ENCODE results near the gene ALG9. TPM values are rescaled to one million over a fixed set of nuclear protein-coding genes. Genes with fewer than 3 reads are reported as not detected.

ALG9 gene
- total and polyA plus RNA-seq, 10 donors = 9.0 to 57.5 (median 27.0) TPM

DNA sequence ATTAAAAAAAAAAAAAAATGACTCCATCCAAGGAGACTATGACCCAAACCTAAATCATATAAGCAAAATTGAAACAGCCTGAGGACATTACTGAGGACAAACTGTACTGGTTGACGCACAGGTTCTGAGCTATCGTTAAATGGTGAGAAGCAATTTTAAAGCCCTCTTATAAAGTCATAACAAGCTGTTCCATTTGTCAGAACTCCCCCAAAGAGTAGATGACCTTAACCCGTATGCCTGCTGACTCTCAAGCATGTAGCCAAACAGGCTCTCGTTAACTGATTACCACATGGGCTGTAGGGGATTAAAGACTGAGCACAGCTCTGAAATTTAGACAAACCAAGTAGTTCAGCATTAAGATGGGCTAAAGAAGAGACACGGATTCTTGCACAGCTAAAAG, 38.0 kb upstream of the ALG9 start:
- no peak for DNase-seq
- 68 to 85% (median 79%) methylated on average over 5 of the region's 5 CpGs for WGBS, 5 donors
- Histone ChIP-seq H3K27me3 (replicated peaks in 1 of 7) (peaks cover 0 to 40% (median 25%) of the 10 kb centered on the region in 7 donors), H3K9me3 (peaks cover 0 to 5% (median 0%) of the 10 kb centered on the region in 8 donors), H3K36me3 (no peaks in the 10 kb centered on the region), H3K27ac (peak overlapping the region in 4 of 8 donors; percentile 80 to 85 (median 81)), H3K4me1 (no peaks in the 10 kb centered on the region), H3K4me3 (peak overlapping the region in 2 of 8 donors; percentile 42 to 62)
- TF ChIP-seq POLR2A (IDR thresholded peaks at IDR 0.05) = no peak
- peak in 1 of 3 donors; percentile 37 for TF ChIP-seq POLR2AphosphoS5 (IDR thresholded peaks at IDR 0.05)
- intact Hi-C loops (cut with DNase I; ENCODE audit: low total_unique reads) = no loop called here

DNA sequence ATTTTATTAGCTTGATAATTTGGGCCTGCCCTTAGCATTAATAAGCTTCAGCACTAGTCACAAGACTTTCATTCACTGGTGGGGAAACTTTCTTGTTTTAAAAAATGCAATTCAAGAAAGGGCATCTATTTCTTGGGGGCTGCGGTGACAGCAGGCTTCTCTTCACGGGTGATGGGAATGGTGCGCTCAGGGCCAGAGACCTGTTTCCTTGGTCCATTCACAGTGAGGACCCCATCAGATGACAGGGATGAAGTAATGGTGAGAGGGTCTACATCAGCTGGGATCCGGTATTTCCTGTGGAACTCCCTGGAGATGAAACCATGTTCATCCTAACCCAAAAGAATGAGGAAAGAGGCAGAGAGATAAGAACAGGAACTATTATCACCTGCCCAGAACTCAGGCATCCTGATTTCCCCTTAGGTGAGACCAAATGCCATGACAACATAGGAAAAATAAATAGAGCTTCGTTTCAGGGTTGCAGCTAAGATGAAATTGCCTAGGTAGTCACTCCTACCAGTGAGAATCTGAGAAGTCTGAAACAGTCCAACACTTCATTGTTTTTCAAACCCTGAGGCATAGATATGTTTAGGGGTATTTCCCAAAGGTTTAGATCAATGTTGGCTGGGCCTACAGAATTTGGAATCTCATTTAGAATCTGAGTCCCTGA, 37.4 kb upstream of the ALG9 start:
- H3K27ac ChIP-seq = peak overlapping the region in 4 of 8 donors; percentile 15 to 85 (median 48)
- H3K4me3 ChIP-seq = peak overlapping the region in 1 of 8 donors; percentile 3
- 78 to 89% (median 87%) methylated on average over 5 of the region's 5 CpGs for WGBS, 5 donors
- no peak for DNase-seq
- intact Hi-C loops (cut with DNase I; ENCODE audit: low total_unique reads) = no loop called here
- H3K4me1 ChIP-seq = no peaks in the 10 kb centered on the region
- peaks cover 0 to 35% (median 22%) of the 10 kb centered on the region in 7 donors for H3K27me3 ChIP-seq (replicated peaks in 1 of 7)
- peaks cover 0 to 5% (median 0%) of the 10 kb centered on the region in 8 donors for H3K9me3 ChIP-seq
- no peaks in the 10 kb centered on the region for H3K36me3 ChIP-seq
- TF ChIP-seq POLR2AphosphoS5 (IDR thresholded peaks at IDR 0.05) (no peak), POLR2A (IDR thresholded peaks at IDR 0.05) (no peak)
- TF ChIP-seq, protein P1, sequence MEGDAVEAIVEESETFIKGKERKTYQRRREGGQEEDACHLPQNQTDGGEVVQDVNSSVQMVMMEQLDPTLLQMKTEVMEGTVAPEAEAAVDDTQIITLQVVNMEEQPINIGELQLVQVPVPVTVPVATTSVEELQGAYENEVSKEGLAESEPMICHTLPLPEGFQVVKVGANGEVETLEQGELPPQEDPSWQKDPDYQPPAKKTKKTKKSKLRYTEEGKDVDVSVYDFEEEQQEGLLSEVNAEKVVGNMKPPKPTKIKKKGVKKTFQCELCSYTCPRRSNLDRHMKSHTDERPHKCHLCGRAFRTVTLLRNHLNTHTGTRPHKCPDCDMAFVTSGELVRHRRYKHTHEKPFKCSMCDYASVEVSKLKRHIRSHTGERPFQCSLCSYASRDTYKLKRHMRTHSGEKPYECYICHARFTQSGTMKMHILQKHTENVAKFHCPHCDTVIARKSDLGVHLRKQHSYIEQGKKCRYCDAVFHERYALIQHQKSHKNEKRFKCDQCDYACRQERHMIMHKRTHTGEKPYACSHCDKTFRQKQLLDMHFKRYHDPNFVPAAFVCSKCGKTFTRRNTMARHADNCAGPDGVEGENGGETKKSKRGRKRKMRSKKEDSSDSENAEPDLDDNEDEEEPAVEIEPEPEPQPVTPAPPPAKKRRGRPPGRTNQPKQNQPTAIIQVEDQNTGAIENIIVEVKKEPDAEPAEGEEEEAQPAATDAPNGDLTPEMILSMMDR (IDR thresholded peaks at IDR 0.05 in 8 of 11, conservative IDR thresholded peaks at IDR 0.05 in 3 of 11) = no peak

DNA sequence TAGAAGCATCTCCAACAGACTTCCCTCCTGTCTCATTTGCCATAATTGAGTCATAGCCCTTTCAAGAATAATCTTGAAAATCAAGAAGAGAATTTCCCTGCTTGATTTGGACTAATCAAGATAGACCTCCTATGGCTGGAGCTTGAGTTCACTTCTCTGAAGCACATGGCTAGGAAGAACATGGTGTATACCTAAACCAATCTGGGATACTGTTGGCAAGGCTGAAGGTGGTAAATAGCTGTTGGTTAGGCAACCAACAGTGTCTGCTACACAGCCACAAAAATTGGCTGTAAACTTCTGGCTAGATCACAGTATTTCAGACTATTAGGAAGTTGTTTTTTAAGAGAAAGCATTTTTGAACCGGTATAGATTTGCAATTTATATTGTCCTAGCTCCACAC, 35.3 kb upstream of the ALG9 start:
- WGBS, 5 donors = 75 to 90% (median 82%) methylated on average over 1 of the region's 1 CpG
- no peak overlapping the region for H3K27ac ChIP-seq
- no peak for DNase-seq
- TF ChIP-seq, protein P1 (IDR thresholded peaks at IDR 0.05 in 8 of 11, conservative IDR thresholded peaks at IDR 0.05 in 3 of 11) = no peak
- TF ChIP-seq POLR2AphosphoS5 (IDR thresholded peaks at IDR 0.05) (no peak), POLR2A (IDR thresholded peaks at IDR 0.05) (no peak)
- no peaks in the 10 kb centered on the region for H3K4me1 ChIP-seq
- H3K36me3 ChIP-seq = no peaks in the 10 kb centered on the region
- peaks cover 0 to 5% (median 0%) of the 10 kb centered on the region in 8 donors for H3K9me3 ChIP-seq
- intact Hi-C loops (cut with DNase I; ENCODE audit: low total_unique reads) = no loop called here
- no peak overlapping the region for H3K4me3 ChIP-seq
- H3K27me3 ChIP-seq (replicated peaks in 1 of 7) = peaks cover 0 to 14% (median 1%) of the 10 kb centered on the region in 7 donors

- DNase-seq = no peak
- Histone ChIP-seq H3K27ac (no peak overlapping the region), H3K4me1 (no peaks in the 10 kb centered on the region), H3K4me3 (no peak overlapping the region), H3K9me3 (peaks cover 0 to 5% (median 0%) of the 10 kb centered on the region in 8 donors), H3K27me3 (replicated peaks in 1 of 7) (peaks cover 0 to 8% (median 0%) of the 10 kb centered on the region in 7 donors), H3K36me3 (no peaks in the 10 kb centered on the region)
- TF ChIP-seq POLR2AphosphoS5 (IDR thresholded peaks at IDR 0.05) (no peak), POLR2A (IDR thresholded peaks at IDR 0.05) (no peak)
- TF ChIP-seq, protein P1 (IDR thresholded peaks at IDR 0.05 in 8 of 11, conservative IDR thresholded peaks at IDR 0.05 in 3 of 11) = no peak
- intact Hi-C loops (cut with DNase I; ENCODE audit: low total_unique reads) = no loop called here
- WGBS, 5 donors = 19 to 53% (median 32%) methylated on average over 2 of the region's 2 CpGs
Measured at GRCh38 chr11:111905411-111905810, 34.0 kb upstream of the ALG9 start.

Data from spleen (tissue), 11 donors.